Endothelial cell (in vitro differentiated cells): ENCODE measurements around the gene TMEM247. TPM values are rescaled to one million over a fixed set of nuclear protein-coding genes. Genes with fewer than 3 reads are reported as not detected.

ENCODE experiments used
- DNase-seq: peaks from one replicate; pipeline ENCODE4 v3.0.0; 2021; ENCODE audit warnings: low spot score
- H3K27ac Mint-ChIP-seq: one replicate; pipeline ENCODE4 v1.8.0; 2021; ENCODE audit warnings: mixed read lengths, inconsistent platforms; ENCODE audit not compliant: unreplicated experiment
- H3K27me3 Mint-ChIP-seq: one replicate; pipeline ENCODE4 v1.8.0; 2021; ENCODE audit warnings: mild to moderate bottlenecking, moderate library complexity, mixed read lengths, inconsistent platforms; ENCODE audit not compliant: unreplicated experiment
- H3K36me3 Mint-ChIP-seq: one replicate; pipeline ENCODE4 v1.8.0; 2021; ENCODE audit warnings: mild to moderate bottlenecking, low read depth, mixed read lengths, inconsistent platforms; ENCODE audit not compliant: unreplicated experiment
- H3K4me1 Mint-ChIP-seq: one replicate; pipeline ENCODE4 v1.8.0; 2021; ENCODE audit warnings: mild to moderate bottlenecking, mixed read lengths, inconsistent platforms; ENCODE audit not compliant: unreplicated experiment
- H3K4me3 Mint-ChIP-seq: one replicate; pipeline ENCODE4 v1.8.0; 2021; ENCODE audit warnings: mild to moderate bottlenecking, mixed read lengths, inconsistent platforms; ENCODE audit not compliant: unreplicated experiment
- H3K9me3 Mint-ChIP-seq: one replicate; pipeline ENCODE4 v1.8.0; 2021; ENCODE audit warnings: mixed read lengths, inconsistent platforms; ENCODE audit not compliant: unreplicated experiment
- total RNA-seq: library from RNA; stranded (reverse); fragmentation: NEBNext Ultra II Directional; extraction: Animal tissue kit (Norgen Biotek cat#: 25700); gene quantifications from one replicate; pipeline ENCODE4 v1.2.1, GENCODE V29; 2021; ENCODE audit not compliant: unreplicated experiment
- TF ChIP-seq, protein P1 (sequence below): fragments of 200-600 bp; sonication (generic); IDR thresholded peaks from one replicate; pipeline ENCODE4 v1.5.0; 2021; ENCODE audit warnings: antibody characterized with exemption; ENCODE audit not compliant: unreplicated experiment

Gene TMEM247
- total RNA-seq, 1 donor from 2014 or later, result not detected

DNA sequence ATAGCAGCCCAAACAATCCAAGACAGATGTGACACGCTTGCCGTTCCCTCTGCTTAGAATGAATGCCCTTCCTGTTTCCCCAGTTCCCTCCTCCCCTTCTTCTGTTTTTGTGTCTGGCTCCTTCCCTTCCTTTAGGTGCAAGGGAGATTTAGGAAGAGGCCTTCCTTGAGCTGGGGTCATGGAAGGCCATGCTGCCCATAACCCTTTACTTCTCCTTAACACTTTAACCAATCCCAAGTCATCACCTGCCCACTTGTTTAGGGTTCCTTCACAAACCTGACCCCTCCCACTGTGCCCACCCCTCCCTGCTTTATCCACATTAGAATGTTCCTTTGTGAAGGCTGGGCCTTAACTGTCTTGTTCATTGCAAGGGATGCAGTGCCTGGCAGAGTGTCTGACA is 24.9 kb downstream of the TMEM247 start:
- Mint-ChIP-seq H3K4me1 (peaks cover 15% of the 10 kb centered on the region), H3K36me3 (no peaks in the 10 kb centered on the region), H3K27me3 (peaks cover 9% of the 10 kb centered on the region), H3K4me3 (no peak overlapping the region), H3K27ac (no peak overlapping the region), H3K9me3 (no peaks in the 10 kb centered on the region)
- TF ChIP-seq, protein P1, sequence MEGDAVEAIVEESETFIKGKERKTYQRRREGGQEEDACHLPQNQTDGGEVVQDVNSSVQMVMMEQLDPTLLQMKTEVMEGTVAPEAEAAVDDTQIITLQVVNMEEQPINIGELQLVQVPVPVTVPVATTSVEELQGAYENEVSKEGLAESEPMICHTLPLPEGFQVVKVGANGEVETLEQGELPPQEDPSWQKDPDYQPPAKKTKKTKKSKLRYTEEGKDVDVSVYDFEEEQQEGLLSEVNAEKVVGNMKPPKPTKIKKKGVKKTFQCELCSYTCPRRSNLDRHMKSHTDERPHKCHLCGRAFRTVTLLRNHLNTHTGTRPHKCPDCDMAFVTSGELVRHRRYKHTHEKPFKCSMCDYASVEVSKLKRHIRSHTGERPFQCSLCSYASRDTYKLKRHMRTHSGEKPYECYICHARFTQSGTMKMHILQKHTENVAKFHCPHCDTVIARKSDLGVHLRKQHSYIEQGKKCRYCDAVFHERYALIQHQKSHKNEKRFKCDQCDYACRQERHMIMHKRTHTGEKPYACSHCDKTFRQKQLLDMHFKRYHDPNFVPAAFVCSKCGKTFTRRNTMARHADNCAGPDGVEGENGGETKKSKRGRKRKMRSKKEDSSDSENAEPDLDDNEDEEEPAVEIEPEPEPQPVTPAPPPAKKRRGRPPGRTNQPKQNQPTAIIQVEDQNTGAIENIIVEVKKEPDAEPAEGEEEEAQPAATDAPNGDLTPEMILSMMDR, result no peak
- no peak for DNase-seq

DNA sequence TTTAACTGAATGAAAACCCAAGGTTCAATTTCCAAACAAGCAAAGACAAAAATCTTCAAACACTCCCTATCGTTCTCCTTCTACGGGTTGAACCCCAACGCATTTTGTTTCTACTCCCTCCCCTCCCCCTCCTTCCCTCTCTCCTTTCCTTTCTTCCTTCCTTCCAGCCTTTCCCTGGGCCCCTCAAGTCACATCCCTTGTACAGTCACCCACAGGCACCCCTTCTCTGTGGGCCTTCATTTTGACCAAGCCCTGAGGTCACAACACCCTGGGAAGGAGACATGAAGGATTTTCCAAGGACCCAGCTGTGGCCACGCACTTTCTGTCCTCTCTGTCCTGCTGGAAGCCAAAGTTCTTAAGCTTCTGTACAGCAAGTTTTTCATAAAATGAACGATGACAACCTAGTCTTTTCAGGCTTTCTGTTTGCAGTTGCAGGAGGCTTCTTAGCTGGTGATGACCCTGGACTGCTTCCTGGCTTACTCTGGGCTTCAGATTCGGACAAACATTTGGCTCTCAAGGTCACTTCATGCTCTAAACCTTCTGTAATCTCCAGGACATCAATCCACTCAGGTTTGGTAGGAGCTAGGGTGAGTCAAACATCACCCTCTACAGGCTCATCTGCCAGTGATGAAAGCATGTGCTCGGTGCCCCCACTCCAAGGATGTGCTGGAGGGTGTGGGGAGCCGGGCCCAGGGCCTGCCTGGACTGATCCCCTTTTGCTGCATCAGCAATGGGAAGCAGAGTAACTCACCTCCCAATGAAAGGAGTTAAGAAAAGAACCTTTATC is 25.5 kb downstream of the TMEM247 start:
- Mint-ChIP-seq H3K36me3 (no peaks in the 10 kb centered on the region), H3K27ac (no peak overlapping the region)

DNA sequence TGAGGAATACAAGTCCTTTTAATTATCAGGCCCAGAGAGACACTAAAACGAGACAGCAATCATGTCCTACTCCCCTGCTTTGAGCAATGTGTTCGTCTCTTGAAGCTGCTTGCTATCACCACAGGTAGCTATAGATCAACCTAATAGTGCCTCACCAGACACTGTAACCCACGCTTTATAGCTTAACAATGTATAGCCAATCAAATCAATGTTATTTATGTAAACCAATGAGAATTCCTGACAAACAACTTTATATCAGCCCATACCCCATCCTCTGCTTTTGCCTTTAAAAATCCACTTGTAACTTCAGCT is 26.1 kb downstream of the TMEM247 start:
- Mint-ChIP-seq H3K4me1 (peaks cover 11% of the 10 kb centered on the region), H3K27ac (no peak overlapping the region), H3K9me3 (no peaks in the 10 kb centered on the region), H3K36me3 (no peaks in the 10 kb centered on the region), H3K27me3 (peaks cover 4% of the 10 kb centered on the region), H3K4me3 (no peak overlapping the region)
- TF ChIP-seq, protein P1, result no peak
- no peak for DNase-seq

More for the DNA sequence above, 25.5 kb downstream of the TMEM247 start:
- Mint-ChIP-seq H3K9me3 (no peaks in the 10 kb centered on the region), H3K4me1 (peaks cover 15% of the 10 kb centered on the region), H3K4me3 (no peak overlapping the region), H3K27me3 (peaks cover 6% of the 10 kb centered on the region)
- DNase-seq, result no peak
- TF ChIP-seq, protein P1, result no peak

DNA sequence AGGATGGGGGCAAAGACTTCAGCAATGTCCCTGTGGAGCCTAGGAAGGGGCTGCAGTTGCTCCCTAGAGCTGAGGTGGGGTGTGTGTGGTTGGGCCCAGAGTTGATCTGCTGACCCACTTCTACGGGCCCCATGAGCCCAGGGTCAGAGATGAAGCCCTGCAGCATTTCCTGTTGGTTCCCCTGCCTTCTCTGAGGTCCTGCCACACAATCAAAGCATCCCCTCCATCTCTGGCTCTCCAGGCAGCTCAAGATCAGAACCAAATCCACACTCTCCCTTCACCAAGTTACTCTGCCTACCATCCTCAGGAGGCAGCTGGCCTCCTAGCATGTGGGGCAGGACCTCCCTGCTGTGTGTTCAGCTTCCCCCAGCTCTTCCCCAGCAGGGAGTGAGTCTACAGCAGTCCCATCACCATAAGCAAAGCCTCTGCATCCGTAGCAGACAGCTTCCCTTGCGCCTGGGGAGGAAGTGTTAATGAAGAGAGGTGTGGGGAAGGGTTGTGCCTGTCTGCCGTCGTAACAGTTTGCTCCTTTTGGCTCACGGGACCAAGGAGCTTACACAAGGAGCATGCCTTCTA is 26.9 kb downstream of the TMEM247 start:
- Mint-ChIP-seq H3K36me3 (no peaks in the 10 kb centered on the region), H3K27me3 (peaks cover 4% of the 10 kb centered on the region)

More for the DNA sequence above, 26.9 kb downstream of the TMEM247 start:
- no peaks in the 10 kb centered on the region for H3K9me3 Mint-ChIP-seq
- TF ChIP-seq, protein P1, result no peak
- DNase-seq, result no peak
- H3K4me1 Mint-ChIP-seq, result peaks cover 13% of the 10 kb centered on the region
- H3K27ac Mint-ChIP-seq, result no peak overlapping the region
- H3K4me3 Mint-ChIP-seq, result no peak overlapping the region
